CD4-positive, alpha-beta T cell treated with Interleukin-10 for 1 hour (primary cell): Measurements from ENCODE around the gene ITK.
A peak's percentile ranks its signal among the peaks of the same experiment; 100 is the strongest.
"Not testable (repeated sequence)": the region's sequence is repeated elsewhere in the genome, so short reads cannot be mapped to it uniquely, and the experiment has no call there.

Experiments used
- DNase-seq: peaks from one replicate; pipeline ENCODE4 v3.0.0-alpha.2; 2020

The ITK gene

DNA sequence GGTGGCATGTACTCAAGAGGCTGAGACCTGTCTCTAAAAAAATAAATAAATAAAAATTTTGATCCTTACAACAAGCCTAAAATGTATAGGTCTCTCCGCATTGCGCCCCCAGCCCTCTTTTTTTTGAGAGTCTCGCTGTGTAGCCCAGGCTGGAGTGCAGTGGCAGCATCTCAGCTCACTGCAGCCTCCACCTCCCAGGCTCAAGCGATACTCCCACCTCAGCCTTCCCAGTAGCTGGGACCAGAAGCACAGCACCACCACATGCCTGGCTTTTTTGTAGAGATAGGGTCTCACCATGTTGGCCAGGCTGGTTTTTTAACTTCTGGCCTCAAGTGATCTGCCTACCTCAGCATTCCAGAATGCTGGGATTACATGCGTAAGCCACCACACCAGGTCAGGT is 12.4 kb upstream of the ITK start:
- no peak for DNase-seq

DNA sequence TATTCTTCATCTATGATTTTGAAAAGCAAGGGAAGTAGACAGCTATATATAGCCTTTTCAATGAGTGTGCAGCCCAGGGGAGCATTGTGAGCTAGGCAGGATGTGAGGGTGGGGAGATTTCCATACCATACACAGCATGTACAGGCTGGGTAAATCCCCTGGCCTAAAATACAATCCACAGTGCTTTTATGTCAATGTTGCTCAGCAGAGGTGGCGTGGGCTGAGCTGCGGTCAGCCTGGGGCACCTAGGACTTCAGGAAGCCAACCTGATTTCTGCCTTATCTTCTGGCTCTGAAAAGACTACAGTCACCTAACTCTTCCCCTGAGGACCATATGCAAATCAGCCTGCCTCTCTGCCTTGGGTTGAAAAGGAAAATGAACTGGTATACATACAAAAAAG is 8.2 kb upstream of the ITK start:
- DNase-seq: peak; percentile 87

DNA sequence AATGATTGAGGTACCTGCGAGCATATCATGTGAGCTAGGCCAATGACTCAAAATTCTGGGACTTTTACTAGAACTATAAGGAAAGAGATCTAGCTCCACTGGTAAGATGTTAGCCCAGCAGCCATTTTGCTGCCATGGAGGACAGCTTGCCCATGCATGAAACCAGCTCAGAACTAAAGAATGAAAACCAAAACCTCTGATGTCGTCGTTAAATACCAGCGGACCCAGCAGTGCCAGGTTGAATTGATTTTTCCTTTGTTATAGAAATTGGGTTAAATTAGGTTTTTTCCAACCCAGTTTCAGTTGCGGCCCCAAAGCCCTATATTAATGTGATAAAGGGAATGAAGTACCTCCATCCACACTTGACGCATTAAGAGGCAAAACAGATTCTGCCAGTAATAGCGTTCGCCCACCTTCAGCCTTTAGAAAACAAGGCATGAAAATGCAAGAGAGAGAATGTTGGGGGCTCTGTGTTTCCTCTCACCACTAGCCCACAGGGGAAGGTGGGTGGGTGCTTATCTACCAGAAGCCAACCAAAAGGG is 5.5 kb upstream of the ITK start:
- DNase-seq: no peak

DNA sequence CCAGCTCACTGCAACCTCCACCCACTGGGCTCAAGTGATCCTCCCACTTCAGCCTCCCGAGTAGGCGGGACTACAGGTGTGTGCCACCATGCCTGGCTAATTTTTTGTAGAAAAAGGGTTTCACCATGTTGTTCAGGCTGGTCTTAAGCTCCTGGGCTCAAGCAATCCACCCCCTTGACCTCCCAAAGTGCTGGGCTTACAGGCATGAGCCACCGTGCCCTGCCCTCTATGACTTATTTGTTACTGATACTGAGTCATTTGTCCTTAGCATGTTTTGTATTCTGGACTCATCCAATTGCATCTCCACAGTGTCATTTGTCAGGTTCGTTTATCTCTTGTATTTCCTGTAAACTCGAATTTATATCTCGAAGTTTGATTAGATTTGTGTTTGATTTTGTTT is 2.7 kb upstream of the ITK start:
- DNase-seq: no peak

DNA sequence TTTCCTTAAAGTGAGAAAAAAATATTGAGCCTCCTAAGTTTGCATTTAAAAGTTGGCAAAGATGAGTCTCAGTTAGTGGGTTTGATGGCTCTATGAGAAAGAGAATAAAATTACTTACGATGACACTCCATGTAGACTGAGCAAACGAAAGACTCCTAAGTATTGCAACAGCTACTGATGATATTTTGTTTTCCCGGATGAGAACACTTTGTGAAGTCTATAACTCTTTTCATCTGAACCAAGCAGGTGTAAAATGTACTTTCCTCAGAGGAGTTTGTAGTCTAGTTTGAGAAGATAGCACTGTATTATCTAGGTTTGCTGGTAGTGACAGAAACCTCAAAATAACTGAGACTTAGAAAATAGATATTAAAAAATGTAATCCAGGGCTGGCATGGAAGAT is 1.7 kb upstream of the ITK start:
- no peak for DNase-seq

DNA sequence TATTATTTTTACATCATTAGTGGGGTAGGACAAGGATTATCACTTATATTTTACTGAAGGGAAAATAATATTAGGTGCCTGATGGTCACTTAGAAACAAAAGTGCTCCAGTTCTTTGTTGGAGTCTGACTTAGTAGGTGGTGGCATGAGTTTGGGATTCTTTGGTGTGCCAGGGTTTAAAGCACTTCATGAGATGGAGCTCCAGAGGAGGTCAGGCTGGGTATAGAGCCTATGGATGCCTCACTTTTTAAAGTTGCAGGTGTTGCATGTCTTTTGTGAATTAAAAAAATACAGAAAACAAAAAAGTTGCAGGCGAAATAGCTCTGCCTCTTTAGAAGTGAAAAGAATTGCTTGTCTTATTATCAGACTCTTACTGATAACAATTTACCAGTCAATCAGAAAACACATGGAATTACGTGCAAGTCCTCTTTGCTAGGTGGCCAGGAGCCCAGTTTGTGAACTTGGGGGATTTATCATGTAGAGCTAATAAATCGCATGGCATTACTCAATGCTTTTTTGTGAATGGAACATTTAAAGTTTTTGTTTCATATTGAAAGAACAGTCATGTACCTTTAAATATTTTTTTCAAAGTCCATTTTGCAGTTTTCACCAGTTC is 1.6 kb downstream of the ITK start:
- no peak for DNase-seq

DNA sequence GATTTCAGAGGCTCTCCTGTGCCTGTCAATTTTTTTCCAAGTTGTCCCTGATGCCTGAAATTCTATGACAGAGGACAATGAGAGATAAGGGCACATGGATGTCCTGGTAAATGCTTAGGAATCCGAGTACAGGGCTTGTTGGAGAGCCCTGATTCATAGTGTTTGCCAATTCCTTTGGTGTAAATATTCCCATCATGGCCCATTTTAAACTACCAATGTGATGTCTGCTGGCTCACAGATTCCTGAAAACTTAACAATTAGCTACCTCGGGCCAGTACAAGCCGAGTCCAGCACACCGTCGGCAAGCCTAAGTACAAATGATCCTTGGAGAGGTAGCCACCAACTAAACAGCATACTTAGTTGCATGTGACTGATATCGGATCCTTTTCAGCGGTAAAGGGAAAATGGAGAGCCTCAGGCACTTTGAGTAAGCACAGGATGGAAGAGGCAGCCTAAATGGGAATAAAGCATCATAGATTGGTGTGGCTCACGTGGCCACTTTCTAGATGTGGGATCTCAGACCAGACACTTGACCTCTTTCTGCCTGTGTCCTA is 3.6 kb downstream of the ITK start:
- DNase-seq: no peak

DNA sequence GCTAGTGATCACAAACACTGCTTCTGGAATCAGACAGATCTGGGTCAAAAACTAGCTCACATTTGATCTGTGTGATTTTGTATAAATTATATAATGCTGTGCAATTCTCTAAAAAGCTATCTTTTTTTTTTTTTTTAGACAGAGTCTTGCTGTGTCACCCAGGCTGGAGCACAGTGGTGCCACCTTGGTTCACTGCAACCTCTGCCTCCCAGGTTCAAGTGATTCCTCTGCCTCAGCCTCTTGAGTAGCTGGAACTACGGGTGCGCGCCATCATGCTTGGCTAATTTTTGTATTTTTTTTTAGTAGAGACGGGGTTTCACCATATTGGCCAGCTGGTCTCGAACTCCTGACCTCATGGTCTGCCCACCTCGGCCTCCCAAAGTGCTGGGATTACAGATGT is 4.5 kb downstream of the ITK start:
- DNase-seq: not testable (repeated sequence)

DNA sequence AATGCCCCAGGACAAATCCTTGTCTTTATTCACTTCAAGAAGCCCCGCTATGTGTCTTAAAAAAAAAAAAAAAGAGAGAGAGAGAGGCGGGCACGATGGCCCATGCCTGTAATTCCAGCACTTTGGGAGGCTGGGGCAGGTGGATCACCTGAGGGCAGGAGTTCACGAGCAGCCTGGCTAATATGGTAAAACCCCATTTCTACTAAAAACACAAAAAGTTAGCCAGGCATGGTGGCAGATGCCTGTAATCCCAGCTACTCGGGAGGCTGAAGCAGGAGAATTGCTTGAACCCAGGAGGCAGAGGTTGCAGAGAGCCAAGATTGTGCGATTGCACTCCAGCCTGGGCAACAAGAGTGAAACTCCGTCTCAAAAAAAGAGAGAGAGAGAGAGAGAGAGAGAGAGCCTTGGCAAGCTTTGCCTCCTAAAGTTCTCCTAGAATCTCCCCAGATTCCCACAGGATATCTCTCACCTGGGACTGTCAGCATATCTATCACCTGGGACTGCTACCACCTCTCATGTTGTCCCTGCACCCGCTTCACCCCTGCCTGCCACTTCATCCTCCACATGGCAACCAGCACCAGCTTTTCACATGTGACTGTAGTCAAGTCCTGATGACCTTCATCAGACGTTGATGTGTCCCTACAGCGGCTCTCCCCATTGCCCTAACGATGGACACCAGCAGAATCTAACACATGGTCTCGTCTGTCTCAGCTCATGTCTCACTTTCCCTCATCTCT is 5.8 kb downstream of the ITK start:
- DNase-seq: no peak

DNA sequence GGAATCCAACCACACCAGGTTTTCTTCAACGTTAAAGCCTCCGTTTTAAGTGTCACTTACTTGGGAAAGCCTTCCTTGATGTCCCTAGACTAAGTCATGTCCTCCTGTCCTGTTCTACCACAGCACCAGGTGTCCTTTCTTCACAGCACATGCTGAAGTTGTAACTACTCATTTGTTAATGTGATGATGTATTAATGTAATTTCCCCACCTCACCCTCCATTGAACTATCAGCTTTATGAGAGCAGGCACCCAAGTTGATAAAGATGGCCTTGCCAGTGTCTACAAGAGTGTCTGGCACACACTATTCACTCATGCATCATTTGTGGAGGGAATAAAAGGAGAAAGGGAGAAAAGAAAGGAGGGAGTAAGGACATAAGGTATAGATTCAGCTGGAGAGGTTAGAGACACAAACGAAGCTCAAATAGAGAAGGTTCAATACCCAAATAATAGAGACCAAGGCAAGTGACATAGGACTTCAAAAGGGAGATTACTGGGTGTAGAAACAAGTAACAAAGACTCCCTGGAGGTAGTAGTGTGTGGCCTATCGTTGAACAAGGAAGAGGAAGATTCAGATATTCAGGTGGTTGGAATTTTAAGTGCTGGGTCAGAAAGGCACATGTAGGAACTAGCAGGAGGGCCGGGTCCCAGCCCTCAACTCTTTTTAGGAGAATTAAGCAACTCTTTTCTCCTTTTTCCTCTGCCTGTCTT is 6.6 kb downstream of the ITK start:
- DNase-seq: no peak

DNA sequence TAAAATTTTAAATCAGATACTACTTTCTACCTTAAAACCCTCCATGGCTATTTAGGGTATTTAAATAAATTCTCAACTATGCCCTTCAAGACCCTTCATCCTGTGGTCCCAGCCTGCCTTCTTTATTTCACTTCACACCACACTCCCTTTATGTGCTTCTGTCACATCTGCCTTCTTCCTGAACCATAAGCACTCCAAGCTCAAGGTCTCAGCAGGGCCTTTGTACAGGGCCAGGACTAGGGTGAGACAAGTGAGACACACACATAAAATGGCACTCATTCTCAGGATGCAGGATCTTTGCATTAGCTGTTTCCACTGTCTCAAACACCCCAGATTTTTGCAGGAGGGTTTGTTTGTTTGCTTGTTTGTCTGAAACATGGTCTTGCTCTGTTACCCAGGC is 7.6 kb downstream of the ITK start:
- no peak for DNase-seq

DNA sequence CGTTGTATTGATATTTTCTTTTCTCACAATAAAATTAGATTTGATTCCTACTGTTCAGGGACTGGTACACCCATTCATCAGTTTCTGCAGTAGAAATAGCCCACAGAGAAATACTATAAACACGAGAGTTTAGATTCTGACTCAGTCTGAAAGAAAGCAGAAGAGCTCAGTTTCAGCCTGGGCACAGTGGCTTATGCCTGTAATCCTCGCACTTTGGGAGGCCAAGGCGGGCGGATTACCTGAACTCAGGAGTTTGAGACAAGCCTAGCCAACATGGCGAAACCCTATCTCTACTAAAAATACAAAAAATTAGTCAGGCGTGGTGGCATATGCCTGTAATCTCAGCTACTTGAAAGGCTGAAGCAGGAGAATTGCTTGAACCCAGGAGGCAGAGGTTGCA is 8.6 kb downstream of the ITK start:
- no peak for DNase-seq

DNA sequence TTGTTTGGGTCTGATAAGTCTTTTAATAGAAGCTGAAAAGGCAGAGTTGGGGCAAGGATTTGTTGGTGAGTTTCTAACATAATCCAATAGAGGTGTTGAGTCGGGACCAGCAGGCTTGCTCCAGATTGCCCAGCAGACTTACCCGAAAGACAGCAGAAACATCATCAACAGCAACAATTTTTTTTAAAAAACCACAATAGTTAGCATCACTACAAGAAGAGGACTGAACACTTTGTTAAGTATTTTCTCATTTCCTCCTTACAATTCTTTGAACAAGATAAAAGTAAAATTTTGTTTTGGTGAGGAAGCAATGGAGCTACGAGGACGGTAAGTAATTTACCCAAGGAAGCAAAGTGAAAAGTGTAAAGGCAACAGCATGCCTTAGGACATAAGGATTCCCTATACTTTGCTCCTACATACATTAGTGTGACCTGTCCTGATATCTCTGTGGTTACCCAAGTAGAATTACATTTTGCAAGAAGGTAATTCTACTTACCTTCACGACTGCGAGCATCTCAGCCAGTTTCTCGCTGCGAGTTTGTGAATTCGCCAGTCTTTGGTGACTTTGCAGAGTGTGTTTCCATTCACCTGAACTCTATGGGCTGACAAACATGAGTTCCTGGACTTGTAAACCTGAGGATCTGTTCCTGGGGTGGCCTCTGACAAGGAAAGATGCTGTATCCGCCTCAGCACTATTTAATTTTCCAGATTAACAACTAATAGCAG is 13.2 kb downstream of the ITK start:
- DNase-seq: peak; percentile 76

DNA sequence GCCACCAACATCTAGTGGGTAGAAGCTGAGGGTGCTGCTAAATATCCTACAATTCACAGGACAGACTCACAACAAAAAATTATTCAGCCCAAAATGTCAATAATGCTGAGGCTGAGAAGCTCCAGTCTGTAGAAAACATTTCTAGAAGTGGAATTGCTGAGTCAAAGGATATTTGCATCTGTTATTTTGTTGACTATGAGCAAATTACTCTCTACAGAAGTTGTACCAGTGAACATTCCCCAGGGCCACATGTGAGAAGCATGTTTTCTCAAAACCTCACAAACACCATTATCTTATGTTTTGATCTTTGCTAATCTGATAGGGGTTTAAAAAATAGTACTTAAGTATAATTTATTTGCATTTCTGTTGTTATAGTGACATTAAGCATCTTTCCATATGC is 15.4 kb downstream of the ITK start:
- DNase-seq: peak; percentile 71

DNA sequence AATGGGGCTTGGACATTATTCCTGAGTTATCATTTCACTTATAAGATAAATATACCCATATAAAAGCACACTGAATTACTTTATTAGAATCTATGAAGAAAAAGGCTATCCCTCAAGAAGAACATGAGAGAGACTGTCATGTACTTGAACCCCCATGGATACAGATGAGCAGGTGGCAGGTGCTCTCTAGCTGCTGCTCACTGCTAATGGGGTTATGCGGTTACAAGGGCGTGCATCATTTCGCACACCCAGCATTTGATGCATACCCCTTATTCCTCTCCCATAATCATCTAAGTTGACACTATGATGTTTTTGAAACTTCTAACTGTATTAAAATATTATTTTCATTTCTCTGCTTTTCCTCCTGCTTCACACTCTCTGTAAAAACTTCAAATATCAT is 16.4 kb downstream of the ITK start:
- peak; percentile 64 for DNase-seq

DNA sequence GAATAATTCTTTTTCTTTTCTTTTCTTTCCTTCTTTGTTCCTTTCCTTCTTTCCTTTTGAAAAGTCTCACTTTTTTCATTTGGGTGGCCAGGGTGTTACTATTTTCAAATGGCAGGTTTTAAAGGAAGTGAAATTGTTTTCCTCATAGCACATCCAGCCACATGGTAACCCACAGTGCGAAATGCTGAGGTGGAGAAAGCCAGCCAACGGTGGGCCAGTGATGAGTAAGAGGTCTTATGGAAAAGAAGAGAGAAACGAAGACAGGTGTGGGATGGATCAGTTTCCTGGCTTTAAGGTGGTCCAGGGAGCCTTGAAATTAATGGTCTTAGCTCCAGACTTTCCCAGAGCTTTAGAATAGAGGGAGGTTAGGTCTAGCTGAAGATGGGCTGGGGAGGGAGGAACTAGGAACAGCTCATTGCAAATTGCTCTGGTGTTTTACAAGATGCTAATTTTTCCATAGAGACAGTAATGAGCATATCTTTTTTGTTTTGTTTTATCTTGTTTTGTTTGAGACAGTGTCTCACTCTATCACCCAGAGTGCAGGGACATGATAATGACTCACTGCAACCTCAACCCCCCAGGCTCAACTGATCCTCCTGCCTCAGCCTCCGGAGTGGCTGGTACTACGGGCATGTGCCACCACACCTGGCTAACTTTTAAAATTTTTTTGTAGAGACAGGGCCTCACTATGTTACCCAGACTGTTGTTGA is 17.8 kb downstream of the ITK start:
- DNase-seq: peak; percentile 70

DNA sequence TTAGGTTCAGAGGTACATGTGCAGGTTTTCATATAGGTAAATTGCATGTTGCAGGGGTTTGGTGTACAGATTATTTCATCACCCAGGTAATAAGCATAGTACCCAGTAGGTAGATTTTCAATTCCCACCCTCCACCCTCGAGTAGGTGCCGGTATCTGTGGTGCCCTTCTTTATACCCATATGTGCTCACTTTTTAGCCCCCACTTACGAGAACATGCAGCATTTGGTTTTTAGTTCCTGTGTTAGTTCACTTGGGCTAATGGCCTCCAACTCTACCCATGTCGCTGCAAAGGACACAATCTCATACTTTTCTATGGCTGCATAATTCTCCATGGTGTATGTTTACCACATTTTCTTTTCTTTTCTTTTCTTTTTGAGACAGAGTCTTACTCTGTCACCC is 21.2 kb downstream of the ITK start:
- no peak for DNase-seq

DNA sequence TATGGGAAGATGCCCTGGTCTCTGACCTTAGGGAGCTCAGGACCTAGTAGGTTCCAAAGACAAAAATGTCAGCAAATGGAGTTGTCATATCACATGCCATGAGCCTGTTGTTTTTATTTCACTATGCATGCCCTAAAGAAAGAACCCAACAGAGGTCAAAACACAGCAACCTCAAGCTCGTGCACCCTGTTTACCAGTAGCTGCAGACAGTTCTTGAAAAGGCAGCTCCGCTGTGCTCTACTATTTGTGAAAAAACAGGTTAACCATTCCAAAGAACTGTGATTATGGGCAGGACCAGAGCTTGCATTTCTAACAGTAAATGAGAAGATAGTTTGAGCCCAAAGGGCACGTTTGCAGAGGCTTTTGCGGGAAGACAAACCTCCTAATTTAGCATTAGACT is 22.8 kb downstream of the ITK start:
- DNase-seq: no peak

DNA sequence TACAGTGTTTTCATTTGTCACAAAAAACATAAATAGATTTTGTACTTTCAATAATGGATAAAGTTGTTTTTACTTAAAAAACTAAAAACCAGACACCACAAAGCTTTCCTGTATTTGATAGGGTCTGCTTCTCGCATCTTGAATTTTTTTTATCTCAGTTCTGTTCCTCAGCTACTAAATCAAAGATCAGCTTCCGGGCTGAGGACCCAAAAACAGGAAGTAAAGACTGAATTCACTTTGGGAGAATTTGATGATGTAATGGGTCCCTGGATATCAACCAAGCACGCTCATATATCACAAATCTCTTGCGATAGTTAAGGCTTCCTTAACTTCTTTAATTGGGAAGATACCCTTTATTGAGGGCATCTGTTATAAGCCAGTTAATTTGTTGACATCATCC is 24.1 kb downstream of the ITK start:
- peak; percentile 70 for DNase-seq

DNA sequence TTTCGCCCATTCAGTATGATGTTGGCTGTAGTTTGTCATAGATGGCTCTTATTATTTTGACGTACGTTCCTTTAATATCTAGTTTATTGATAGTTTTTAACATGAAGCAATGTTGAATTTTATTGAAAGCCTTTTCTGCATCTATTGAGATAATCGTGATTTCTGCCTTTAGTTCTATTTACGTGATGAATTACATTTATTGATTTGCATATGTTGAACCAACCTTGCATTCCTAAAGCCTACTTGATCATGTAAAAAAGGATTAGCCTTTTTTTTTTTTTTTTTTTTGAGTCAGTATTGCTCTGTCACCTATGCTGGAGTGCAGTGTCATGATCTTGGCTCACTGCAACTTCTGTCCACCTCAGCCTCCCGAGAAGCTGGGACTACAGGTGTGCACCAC is 25.1 kb downstream of the ITK start:
- no peak for DNase-seq

DNA sequence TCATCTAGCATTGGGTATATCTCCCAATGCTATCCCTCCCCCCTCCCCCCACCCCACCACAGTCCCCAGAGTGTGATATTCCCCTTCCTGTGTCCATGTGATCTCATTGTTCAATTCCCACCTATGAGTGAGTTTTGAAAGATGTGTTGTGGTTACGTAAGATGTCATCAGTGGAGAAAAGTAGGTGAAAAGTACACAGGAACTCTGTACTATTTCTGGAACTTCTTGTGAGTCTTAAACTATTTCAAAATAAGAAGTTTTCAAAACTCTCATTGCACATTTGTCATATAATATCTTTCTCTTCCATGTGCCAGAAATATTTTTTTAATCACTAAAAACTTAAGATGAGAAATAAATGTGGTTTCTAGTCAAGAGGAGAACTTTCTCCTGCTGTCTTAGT is 30.0 kb downstream of the ITK start:
- DNase-seq: not testable (repeated sequence)

DNA sequence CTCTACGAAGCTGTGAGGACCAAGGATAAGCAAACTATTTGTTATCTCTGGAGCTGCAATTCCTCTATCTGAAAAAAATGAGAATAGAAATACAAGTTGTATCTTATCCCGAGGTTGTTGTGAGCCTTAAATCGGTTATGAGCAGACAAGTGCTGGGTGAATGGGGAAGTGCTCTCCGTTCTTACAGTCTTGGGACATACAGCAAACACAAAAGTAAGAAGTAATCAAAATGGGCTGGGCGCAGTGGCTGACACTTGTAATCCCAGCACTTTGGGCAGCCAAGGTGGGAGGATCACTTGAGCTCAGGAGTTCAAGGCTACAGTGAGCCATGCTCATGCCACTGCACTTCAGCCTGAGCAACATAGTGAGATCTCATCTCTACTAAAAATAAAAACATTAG is 31.7 kb downstream of the ITK start:
- DNase-seq: no peak
